ENCODE measurements around the gene PCSK2.

- TF ChIP-seq CTCF (IDR thresholded peaks at IDR 0.05): no peak
- TF ChIP-seq POLR2A (IDR thresholded peaks at IDR 0.05): no peak
Measured at GRCh38 chr20:17457079-17457478, 230.2 kb downstream of the PCSK2 start.
